GM12878 (cell line): ENCODE measurements around the gene GALNTL6. TPM values are rescaled to one million over a fixed set of nuclear protein-coding genes. Genes with fewer than 3 reads are reported as not detected.

Experiments used
- ATAC-seq: fragments of 200-7000 bp; cut with Tn5 transposase; 3 replicates; pipeline ENCODE4 v1.9.1; 2020; ENCODE audit warnings: mild to moderate bottlenecking, moderate library complexity
- BruUV-seq: library from RNA; stranded (reverse); fragments of 400-500 nt; replicated peaks from 2 replicates; lab custom pipeline; 2021; lab: Mats Ljungman, UMichigan
- CTCF ChIA-PET: fragments of 300-600 bp; sonication (Branson Sonifier 250); formaldehyde crosslinking; extraction: SDS; loops from one replicate; lab custom pipeline; 2021; ENCODE audit warnings: inconsistent platforms; lab: Yijun Ruan, JAX
- POLR2A ChIA-PET: fragments of 350-600 bp; formaldehyde crosslinking; extraction: SDS; loops from one replicate; lab custom pipeline; 2021; ENCODE audit warnings: inconsistent platforms; lab: Charles Lee
- RAD21 ChIA-PET: fragments of 300-600 bp; sonication (Branson Sonifier 250); formaldehyde crosslinking; loops from one replicate; lab custom pipeline; 2023; ENCODE audit warnings: antibody characterized with exemption; ENCODE audit not compliant: unreplicated experiment; lab: Charles Lee
- SMC1A ChIA-PET: fragments of 300-600 bp; sonication (Branson Sonifier 250); formaldehyde crosslinking; loops from one replicate; lab custom pipeline; 2023; ENCODE audit not compliant: unreplicated experiment, uncharacterized antibody; lab: Charles Lee
- DNase-seq: peaks from one replicate; pipeline ENCODE4 v3.0.0-alpha.2; 2011; ENCODE audit warnings: low read depth, low spot score
- FAIRE-seq: peaks from 3 replicates; lab custom pipeline; 2011; peaks lifted over from hg19 to GRCh38; lab: Jason Lieb, UNC
- H2AFZ ChIP-seq: 2 replicates; pipeline ENCODE4 v1.6.0; 2011; ENCODE audit warnings: low read depth, low read length, control low read depth; ENCODE audit not compliant: control insufficient read depth
- H3K27ac ChIP-seq: 2 replicates; pipeline ENCODE4 v1.5.1; 2011; ENCODE audit warnings: control low read depth; ENCODE audit not compliant: control insufficient read depth, insufficient read depth
- H3K27me3 ChIP-seq, 2 experiments: replicated peaks in 1 of 2; 2 replicates each; pipeline versions ENCODE4 v1.6.0 to v1.6.1; 2011; ENCODE audit warnings: low read length in 1 of 2; ENCODE audit not compliant: control insufficient read depth in 2 of 2, insufficient read depth in 2 of 2
- H3K36me3 ChIP-seq, 2 experiments: 2 replicates each; pipeline ENCODE4 v1.5.1; 2011; ENCODE audit warnings: low read length in 1 of 2; ENCODE audit not compliant: control insufficient read depth in 2 of 2, insufficient read depth in 2 of 2
- H3K4me1 ChIP-seq: 2 replicates; pipeline ENCODE4 v1.6.1; 2011; ENCODE audit warnings: mild to moderate bottlenecking, low read length, moderate library complexity, mixed read lengths; ENCODE audit not compliant: control insufficient read depth, insufficient read depth
- H3K4me2 ChIP-seq: 2 replicates; pipeline ENCODE4 v1.6.0; 2011; ENCODE audit warnings: control low read depth; ENCODE audit not compliant: control insufficient read depth, insufficient read depth
- H3K4me3 ChIP-seq: fragments of 200-600 bp; sonication (generic); 2 replicates; pipeline ENCODE4 v1.5.1; 2016
- H3K79me2 ChIP-seq: 2 replicates; pipeline ENCODE4 v1.6.0; 2011; ENCODE audit warnings: low read length; ENCODE audit not compliant: control insufficient read depth, insufficient read depth
- H3K9ac ChIP-seq: 2 replicates; pipeline ENCODE4 v1.8.0; 2011; ENCODE audit warnings: low read length, control low read depth, mixed read lengths; ENCODE audit not compliant: control insufficient read depth, insufficient read depth
- H3K9me3 ChIP-seq: replicated peaks from 3 replicates; pipeline ENCODE4 v1.5.1; 2011; ENCODE audit warnings: mild to moderate bottlenecking, low read length; ENCODE audit not compliant: control insufficient read depth, insufficient read depth
- H4K20me1 ChIP-seq: 2 replicates; pipeline ENCODE4 v1.6.0; 2011; ENCODE audit not compliant: control insufficient read depth, insufficient read depth
- ATF7 ChIP-seq: fragments of 450-650 bp; IDR thresholded peaks from 2 replicates; pipeline ENCODE4 v1.6.1; 2016; ENCODE audit warnings: low read depth, mild to moderate bottlenecking
- CEBPB ChIP-seq, 2 experiments: fragments of 150-350 bp in 1 of 2; IDR thresholded peaks; 2 replicates each; pipeline ENCODE4 v1.6.1; 2012 to 2014; ENCODE audit warnings: low read depth in 2 of 2, low read length in 2 of 2, borderline replicate concordance in 1 of 2, inconsistent platforms in 1 of 2
- CHD2 ChIP-seq: IDR thresholded peaks from 2 replicates; pipeline ENCODE4 v1.6.1; 2011; ENCODE audit warnings: low read depth, low read length, improper control_type of control experiment, borderline replicate concordance
- HCFC1 ChIP-seq: fragments of 150-350 bp; IDR thresholded peaks from 2 replicates; pipeline ENCODE4 v1.6.1; 2014; ENCODE audit warnings: low read length
- NR2F1 ChIP-seq: fragments of 450-650 bp; conservative IDR thresholded peaks from 2 replicates; pipeline ENCODE4 v1.6.1; 2017; ENCODE audit warnings: mild to moderate bottlenecking
- RFX5 ChIP-seq: IDR thresholded peaks from 2 replicates; pipeline ENCODE4 v1.6.1; 2011; ENCODE audit warnings: low read depth, low read length, improper control_type of control experiment
- RUNX3 ChIP-seq: IDR thresholded peaks from 2 replicates; pipeline ENCODE4 v1.6.1; 2012; ENCODE audit warnings: low read length, inconsistent platforms
- TCF12 ChIP-seq: IDR thresholded peaks from 2 replicates; pipeline ENCODE4 v1.6.1; 2011; ENCODE audit warnings: low read depth, mild to moderate bottlenecking, low read length
- WGBS: methylation state at CpG from one replicate; pipeline ENCODE4 v1.1.6; 2016; ENCODE audit warnings: low lambda C conversion rate; ENCODE audit not compliant: insufficient replicate concordance, insufficient coverage; ENCODE audit errors: missing lambda C conversion rate; 5-methylcytosine and 5-hydroxymethylcytosine counted together
- in situ Hi-C: fragments of 300-500 bp; cut with MboI; formaldehyde crosslinking; loops from 9 replicates; pipeline ENCODE4 v1.14.3; 2018; ENCODE audit warnings: mixed read lengths
- intact Hi-C: fragments of 100-400 bp; cut with micrococcal nuclease; formaldehyde crosslinking; loops from one replicate; pipeline ENCODE4 v1.14.2; 2022; ENCODE audit not compliant: unreplicated experiment
- polyA plus RNA-seq, 11 experiments: library from polyadenylated mRNA; depleted of rRNA in 4 of 11; unstranded in 6 of 11; stranded (reverse) in 5 of 11; fragments of >200 nt; fragmentation: Nextera tagmentation in 4 of 11; fragmentation: Illumina TruSeq in 1 of 11; extraction: Ambion mirVana in 4 of 11; extraction: Trizol in 1 of 11; gene quantifications; 1 replicate in 1 of 11; 2 replicates in 10 of 11; pipeline versions ENCODE4 v1.2.1 to v1.2.3, GENCODE V29; 2011 to 2016; ENCODE audit warnings: inconsistent platforms in 2 of 11, missing spikeins in 2 of 11, low read depth in 1 of 11
- total RNA-seq, 4 experiments: library from RNA; depleted of rRNA in 3 of 4; stranded (reverse); fragments of >200 nt in 3 of 4; fragmentation: Illumina TruSeq in 1 of 4; extraction: Trizol in 1 of 4; gene quantifications; 2 replicates each; pipeline versions ENCODE4 v1.2.1 to v1.2.3, GENCODE V29; 2013 to 2021
- TF ChIP-seq, protein P1 (sequence below): fragments of 150-350 bp; IDR thresholded peaks from 2 replicates; pipeline ENCODE4 v1.6.1; 2014; ENCODE audit warnings: mild to moderate bottlenecking, low read depth, low read length

GALNTL6 gene
- total and polyA plus RNA-seq, 10 of the 15 experiments (the other 5 are each of a cell fraction or from before 2014, with no cell fraction given), result 0.01 to 0.29 TPM; not detected in 8

DNA sequence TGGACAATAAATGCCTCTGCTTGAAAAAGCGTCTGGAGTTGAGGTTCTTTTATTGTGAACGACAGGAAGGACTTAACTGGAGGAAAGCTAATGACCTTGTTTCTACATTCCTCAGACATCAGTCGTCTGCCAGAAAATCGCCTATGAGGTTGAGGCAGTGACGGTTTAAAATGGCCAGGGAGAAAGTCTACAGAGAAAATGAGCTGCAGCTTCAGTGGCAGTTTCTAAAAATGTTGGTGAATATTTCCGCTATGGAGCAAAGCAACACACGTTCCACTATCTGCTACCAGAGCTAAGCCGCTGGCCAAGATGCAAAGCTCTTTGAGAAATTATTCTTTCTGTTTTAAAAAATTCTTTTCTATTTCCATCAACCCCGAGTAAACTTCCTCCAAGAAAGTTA lies 1238.5 kb downstream of the GALNTL6 start:
- intact Hi-C loops (no loop called here), in situ Hi-C loops (no loop called here)
- Histone ChIP-seq H3K79me2 (no peaks in the 10 kb centered on the region), H2AFZ (no peak overlapping the region), H3K9me3 (no peaks in the 10 kb centered on the region), H3K27ac (no peak overlapping the region), H3K4me3 (no peak overlapping the region), H3K4me1 (no peaks in the 10 kb centered on the region), H3K27me3 (no peaks in the 10 kb centered on the region), H3K36me3 (no peaks in the 10 kb centered on the region), H4K20me1 (no peaks in the 10 kb centered on the region)
- POLR2A ChIA-PET, result no interaction called here
- SMC1A ChIA-PET, result interaction anchor here (1.0 to 1.1 kb wide), 2 partner anchors 32 to 250 kb away, joined by 3 read pairs; no protein-coding TSS in a partner anchor
- FAIRE-seq (no peak), DNase-seq (no peak), ATAC-seq (no peak)
- no TSS peak for BruUV-seq
- WGBS, result 45% methylated on average over 9 of the region's 9 CpGs
- RAD21 ChIA-PET, result no interaction called here
- CTCF ChIA-PET, result no interaction called here
- TF ChIP-seq CHD2 (no peak), HCFC1 (no peak), RUNX3 (no peak), TCF12 (no peak), RFX5 (no peak), NR2F1 (no peak)
- TF ChIP-seq, protein P1, sequence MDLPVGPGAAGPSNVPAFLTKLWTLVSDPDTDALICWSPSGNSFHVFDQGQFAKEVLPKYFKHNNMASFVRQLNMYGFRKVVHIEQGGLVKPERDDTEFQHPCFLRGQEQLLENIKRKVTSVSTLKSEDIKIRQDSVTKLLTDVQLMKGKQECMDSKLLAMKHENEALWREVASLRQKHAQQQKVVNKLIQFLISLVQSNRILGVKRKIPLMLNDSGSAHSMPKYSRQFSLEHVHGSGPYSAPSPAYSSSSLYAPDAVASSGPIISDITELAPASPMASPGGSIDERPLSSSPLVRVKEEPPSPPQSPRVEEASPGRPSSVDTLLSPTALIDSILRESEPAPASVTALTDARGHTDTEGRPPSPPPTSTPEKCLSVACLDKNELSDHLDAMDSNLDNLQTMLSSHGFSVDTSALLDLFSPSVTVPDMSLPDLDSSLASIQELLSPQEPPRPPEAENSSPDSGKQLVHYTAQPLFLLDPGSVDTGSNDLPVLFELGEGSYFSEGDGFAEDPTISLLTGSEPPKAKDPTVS, result no peak
- TF ChIP-seq, all 136 proteins: peak for 0
- H3K4me2 ChIP-seq, result no peak overlapping the region
- no peak overlapping the region for H3K9ac ChIP-seq

GRCh38 chr4:173052439-173052838 lies 1239.2 kb downstream of the GALNTL6 start:
- Histone ChIP-seq H3K9me3 (no peaks in the 10 kb centered on the region), H3K27ac (no peak overlapping the region), H3K36me3 (no peaks in the 10 kb centered on the region), H3K4me1 (no peaks in the 10 kb centered on the region), H3K27me3 (no peaks in the 10 kb centered on the region), H3K4me2 (no peak overlapping the region), H3K4me3 (no peak overlapping the region), H4K20me1 (no peaks in the 10 kb centered on the region), H3K79me2 (no peaks in the 10 kb centered on the region), H3K9ac (no peak overlapping the region), H2AFZ (no peak overlapping the region)
- POLR2A ChIA-PET, result no interaction called here
- no peak for FAIRE-seq
- TF ChIP-seq CEBPB (IDR thresholded peaks at IDR 0.05; ENCODE audit: borderline replicate concordance in 1 of 2, low read depth in 2 of 2, low read length in 2 of 2) (peak in 1 of 2 experiments; percentile 23; a peak in 1 of 4 replicates), ATF7 (no peak)
- in situ Hi-C loops (no loop called here), intact Hi-C loops (no loop called here)
- ATAC-seq, result no peak
- no peak for DNase-seq
- CTCF ChIA-PET, result no interaction called here
- RAD21 ChIA-PET, result interaction anchor here (1.0 kb wide), 1 partner anchor 121 kb away, joined by 3 read pairs; no protein-coding TSS in a partner anchor
- SMC1A ChIA-PET, result interaction anchor here (1.0 kb wide), 1 partner anchor 249 kb away, joined by 3 read pairs; no protein-coding TSS in a partner anchor
- 67% methylated on average over 2 of the region's 2 CpGs for WGBS
- BruUV-seq, result no TSS peak
